HG03039 (cell line): ENCODE data around the gene SLC23A3.
A peak's percentile ranks its signal among the peaks of the same experiment; 100 is the strongest.
"Not testable (repeated sequence)": the region's sequence is repeated elsewhere in the genome, so short reads cannot be mapped to it uniquely, and the experiment has no call there.

Experiments
- ATAC-seq: cut with Tn5 transposase; IDR thresholded peaks from one replicate; pipeline ENCODE4 v1.9.1; 2021; ENCODE audit warnings: mild to moderate bottlenecking, moderate library complexity; ENCODE audit not compliant: unreplicated experiment

The SLC23A3 gene

DNA sequence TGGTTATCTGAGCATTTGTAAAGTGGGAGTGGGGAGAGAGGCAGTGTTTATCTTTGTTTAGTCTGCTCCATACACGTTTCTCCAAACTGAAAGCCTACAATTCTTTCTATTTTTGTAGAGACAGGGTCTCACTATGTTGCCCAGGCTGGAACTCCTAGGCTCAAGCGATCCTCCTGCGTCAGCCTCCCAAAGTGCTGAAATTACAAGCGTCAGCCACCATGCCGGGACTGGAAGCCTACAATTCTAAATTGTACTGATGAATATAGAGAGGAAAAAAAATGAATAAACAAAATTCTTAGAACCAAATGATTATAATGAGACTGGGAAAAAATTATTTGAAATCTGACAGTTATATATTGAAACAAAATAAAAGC is 35.3 kb upstream of the SLC23A3 start:
- no peak for ATAC-seq

DNA sequence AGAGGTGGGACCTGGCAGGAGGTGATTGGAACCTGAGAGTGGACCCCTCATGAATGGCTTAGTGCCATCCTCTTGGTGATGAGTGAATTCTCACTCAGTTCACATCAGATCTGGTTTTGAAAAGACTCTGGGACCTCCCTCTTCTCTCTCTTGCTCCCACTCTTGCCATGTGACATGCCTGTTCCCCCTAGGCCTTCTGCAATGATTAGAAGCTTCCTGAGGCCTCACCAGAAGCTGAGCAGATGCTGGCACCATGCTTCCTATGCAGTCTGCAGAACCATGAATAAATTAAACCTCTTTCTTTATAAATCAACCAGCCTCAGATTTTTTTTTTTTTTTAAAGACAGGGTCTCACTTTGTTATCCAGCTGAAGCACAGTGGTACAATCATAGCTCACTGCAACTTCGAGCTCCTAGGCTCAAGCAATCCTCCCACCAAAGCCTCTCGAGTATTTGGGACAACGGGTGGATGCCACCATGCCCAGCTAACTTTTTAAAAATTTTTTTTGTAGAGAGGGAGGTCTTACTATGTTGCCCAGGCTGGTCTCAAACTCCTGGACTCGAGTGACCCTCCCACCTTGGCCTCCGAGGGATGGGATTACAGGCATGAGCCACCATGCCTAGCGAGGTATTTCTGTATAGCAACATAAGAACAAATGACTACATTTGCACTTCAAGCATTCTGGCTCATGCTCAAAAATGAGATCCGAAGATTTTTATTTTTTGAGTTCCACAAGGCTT is 34.8 kb upstream of the SLC23A3 start:
- ATAC-seq, result no peak

DNA sequence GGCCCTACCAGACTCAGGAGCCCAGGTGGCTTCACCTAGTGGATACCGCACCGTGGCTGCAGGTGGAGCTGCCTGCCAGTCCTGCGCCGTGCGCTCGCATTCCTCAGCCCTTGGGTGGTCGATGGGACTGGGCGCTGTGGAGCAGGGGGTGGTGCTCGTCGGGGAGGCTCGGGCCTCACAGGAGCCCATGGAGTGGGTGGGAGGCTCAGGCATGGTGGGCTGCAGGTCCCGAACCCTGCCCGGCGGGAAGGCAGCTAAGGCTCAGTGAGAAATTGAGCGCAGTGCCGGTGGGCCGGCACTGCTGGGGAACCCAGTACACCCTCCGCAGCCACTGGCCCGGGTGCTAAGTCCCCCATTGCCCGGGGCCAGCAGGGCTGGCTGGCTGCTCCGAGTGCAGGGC is 31.5 kb upstream of the SLC23A3 start:
- not testable (repeated sequence) for ATAC-seq

DNA sequence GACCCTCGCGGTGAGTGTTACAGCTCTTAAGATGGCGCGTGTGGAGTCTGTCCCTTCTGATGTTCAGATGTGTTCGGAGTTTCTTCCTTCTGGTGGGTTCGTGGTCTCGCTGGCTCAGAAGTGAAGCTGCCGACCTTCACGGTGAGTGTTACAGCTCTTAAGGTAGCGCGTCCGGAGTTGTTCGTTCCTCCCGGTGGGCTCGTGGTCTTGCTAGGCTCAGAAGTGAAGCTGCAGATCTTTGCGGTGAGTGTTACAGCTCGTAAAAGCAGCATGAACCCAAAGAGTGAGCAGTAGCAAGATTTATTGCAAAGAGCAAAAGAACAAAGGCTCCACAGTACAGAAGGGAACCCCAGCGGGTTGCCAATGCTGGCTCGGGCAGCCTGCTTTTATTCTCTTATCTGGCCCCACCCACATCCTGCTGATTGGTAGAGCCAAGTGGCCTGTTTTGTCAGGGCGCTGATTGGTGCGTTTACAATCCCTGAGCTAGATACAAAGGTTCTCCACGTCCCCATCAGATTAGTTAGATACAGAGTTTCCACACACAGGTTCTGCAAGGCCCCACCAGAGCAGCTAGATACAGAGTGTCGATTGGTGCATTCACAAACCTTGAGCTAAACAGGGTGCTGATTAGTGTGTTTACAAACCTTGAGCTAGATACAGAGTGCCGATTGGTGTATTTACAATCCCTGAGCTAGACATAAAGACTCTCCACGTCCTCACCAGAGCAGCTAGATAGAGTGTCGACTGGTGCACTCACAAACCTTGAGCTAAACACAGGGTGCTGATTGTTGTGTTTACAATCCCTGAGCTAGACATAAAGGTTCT is 30.9 kb upstream of the SLC23A3 start:
- ATAC-seq, result not testable (repeated sequence)

DNA sequence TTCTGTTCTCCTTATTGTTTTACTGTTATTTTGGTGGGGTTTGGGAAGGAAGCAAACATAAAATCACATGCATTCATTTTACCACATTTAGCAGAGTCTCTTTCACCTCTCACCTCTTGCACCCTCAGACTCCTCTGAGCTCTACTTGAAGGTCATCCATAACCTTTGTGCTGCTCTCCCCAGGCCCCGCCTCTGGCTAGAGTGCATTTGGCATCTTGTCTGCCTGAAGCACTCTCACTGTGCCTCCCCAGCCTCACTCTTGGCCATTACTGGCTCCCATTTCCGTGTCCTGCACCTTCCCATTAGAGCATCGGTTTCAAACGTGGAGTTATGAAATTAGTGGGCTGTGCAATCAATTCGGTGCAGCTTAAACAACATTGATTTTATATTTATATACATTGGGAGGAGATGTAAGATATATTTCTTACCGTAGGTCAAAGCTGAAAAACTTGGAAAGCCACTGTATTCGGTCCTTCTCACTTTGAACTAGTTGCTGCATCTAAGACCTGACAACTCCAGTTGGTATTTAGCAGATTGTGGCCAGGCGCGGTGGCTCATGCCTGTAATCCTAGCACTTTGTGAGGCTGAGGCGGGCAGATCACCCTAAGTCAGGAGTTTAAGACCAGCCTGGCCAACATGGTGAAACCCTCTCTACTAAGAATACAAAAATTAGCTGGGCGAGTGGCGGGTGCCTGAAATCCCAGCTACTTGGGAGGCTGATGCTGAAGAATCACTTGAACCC is 29.8 kb upstream of the SLC23A3 start:
- ATAC-seq, result no peak

DNA sequence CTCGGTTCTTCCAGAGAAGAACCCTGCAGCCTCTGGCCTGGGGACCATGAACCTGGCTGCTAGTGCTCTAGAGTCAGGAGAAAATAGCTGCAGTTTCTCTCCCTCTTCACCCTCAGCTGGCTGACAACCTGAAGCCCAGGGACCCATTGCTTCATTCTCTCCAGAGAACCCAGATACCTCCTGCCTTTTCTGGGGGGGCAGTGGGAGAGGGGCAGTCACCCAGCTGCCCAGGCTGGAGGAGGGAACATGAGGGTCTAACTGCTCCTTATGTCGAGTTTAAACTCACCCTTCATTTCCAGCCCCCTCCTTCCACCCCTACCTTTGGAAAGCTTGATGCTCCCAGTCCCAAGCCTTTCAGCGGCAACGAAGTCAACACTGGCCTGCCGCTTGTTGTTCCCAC is 29.1 kb upstream of the SLC23A3 start:
- no peak for ATAC-seq

DNA sequence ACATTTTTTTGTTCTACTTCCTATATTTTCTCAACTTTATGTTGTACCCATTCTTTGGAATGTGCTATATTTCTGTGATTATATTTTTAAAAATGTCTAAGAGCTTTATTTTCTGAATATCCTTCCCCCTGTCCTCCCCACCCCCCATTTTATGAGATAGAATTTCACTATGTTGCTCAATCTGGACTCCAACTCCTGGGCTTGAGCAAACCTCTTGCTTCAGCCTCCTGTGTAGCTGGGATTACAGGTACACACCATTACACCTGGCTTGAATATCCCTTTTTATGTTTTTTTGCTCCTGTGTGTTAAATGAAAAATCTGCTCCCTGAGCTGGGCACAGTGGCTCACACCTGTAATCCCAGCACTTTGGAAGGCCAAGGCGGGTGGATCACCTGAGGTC is 27.6 kb upstream of the SLC23A3 start:
- ATAC-seq, result no peak

DNA sequence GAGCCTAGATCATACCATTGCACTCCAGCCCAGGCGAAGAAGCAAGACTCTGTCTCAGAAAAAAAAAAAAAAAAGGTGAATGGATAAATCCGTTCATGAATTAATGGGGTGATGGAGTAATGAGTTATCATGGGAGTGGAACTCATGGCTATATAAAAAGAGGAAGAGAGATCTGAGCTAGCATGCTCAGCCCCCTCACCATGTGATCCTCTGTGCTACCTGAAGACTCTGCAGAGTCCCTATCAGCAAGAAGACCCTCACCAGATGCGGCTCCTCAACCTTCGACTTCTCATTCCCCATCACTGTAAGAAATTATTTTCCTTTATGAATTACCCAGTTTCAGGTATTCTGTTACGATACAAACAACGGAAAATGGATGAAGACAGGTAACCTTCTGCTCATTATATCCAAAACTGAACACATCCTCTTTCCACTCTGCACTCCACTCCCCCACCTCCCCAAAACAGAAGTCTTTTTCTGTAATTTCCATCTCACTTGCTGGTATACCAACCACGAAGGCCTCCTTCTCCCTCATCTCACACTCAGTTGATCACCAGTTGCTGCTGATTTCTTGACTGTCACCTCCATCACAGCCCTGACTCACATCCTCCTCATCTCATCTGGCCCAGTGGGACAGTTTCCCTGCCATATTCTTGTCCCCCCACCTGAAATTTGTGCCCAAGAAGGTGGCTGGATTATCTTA is 17.1 kb upstream of the SLC23A3 start:
- ATAC-seq, result no peak

DNA sequence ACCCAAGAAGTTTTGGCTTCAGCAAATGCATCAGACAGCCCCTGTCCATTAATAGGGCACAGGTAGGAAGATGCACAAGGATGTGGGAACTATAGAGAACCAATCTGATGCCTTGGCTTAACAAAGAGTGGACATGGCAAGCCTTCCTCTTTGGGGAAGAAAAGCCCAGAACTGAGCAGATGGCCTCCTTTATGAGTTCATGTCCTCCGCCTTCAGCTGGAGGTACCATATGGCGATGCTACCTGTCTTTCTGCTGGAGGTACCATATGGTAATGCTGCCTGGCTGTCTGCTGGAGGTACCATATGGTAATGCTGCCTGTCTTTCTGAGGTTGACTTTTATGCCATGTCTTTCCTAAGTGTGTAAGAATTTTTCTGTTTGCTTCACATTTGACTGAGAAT is 14.3 kb upstream of the SLC23A3 start:
- no peak for ATAC-seq

DNA sequence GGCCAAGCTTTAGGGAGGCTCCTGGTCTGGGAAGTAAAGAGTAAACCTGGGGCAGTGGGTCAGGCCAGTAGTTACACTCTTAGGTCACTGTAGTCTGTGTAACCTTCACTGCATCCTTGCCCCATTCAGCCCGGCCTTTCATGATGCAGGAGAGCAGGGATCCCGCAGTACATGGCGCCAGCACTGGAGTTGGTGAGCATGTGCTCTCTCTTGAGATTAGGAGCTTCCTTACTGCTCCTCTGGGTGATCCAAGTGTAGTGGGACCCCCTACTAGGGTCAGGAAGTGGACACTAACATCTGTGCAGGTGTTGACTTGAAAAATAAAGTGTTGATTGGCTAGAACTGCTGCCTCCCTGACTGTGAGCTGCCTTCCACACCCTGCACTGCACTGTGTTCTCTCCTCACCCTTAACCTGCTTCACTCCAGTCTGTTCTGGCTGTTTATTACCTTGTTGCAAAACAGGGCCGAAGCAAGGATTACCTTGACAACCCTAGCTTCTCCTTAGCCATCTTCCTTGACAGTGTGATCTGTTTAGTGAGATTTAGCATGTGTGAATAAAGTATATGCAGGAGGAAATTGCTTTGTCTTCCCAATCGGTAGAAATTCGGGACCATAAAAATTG is 13.4 kb upstream of the SLC23A3 start:
- no peak for ATAC-seq

DNA sequence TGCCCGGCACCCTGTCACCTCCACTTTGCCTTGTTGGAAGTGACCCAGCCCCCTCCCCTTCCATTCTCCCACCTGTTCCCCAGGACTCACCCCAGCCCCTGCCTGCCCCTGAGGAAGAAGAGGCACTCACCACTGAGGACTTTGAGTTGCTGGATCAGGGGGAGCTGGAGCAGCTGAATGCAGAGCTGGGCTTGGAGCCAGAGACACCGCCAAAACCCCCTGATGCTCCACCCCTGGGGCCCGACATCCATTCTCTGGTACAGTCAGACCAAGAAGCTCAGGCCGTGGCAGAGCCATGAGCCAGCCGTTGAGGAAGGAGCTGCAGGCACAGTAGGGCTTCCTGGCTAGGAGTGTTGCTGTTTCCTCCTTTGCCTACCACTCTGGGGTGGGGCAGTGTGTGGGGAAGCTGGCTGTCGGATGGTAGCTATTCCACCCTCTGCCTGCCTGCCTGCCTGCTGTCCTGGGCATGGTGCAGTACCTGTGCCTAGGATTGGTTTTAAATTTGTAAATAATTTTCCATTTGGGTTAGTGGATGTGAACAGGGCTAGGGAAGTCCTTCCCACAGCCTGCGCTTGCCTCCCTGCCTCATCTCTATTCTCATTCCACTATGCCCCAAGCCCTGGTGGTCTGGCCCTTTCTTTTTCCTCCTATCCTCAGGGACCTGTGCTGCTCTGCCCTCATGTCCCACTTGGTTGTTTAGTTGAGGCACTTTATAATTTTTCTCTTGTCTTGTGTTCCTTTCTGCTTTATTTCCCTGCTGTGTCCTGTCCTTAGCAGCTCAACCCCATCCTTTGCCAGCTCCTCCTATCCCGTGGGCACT is 12.7 kb upstream of the SLC23A3 start:
- no peak for ATAC-seq

DNA sequence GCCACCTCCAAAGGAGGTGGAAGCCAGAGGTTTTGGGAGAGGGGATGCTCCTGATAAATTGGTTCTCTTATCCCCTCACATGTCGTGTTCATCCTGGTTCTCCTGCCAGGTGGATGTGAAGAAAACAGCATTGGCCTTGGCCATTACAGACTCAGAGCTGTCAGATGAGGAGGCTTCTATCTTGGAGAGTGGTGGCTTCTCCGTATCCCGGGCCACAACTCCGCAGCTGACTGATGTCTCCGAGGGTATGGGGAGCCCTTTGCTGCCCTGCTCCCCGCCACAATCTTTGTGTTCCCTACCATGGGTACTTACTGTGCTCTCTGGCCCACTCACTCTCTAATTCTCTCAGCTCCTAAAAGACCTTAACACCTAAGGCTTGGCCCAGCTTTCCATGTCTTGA is 11.7 kb upstream of the SLC23A3 start:
- no peak for ATAC-seq

DNA sequence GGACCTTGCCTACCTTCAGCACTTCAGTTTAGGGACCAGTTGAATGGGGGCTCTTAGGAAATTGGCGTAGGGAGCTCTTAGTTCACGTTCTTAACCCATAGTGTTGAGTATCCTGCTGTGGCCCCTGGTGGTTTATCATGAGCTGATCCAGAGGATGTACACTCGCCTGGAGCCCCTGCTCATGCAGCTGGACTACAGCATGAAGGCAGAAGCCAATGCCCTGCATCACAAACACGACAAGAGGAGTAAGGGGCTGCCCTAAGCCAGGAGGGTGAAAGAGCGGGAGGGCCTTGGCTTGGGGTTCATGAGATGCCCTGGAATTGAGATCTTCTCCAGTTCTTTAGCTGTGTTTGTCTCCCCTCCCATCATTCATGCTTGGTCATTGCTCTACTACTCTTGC is 11.1 kb upstream of the SLC23A3 start:
- ATAC-seq, result no peak

DNA sequence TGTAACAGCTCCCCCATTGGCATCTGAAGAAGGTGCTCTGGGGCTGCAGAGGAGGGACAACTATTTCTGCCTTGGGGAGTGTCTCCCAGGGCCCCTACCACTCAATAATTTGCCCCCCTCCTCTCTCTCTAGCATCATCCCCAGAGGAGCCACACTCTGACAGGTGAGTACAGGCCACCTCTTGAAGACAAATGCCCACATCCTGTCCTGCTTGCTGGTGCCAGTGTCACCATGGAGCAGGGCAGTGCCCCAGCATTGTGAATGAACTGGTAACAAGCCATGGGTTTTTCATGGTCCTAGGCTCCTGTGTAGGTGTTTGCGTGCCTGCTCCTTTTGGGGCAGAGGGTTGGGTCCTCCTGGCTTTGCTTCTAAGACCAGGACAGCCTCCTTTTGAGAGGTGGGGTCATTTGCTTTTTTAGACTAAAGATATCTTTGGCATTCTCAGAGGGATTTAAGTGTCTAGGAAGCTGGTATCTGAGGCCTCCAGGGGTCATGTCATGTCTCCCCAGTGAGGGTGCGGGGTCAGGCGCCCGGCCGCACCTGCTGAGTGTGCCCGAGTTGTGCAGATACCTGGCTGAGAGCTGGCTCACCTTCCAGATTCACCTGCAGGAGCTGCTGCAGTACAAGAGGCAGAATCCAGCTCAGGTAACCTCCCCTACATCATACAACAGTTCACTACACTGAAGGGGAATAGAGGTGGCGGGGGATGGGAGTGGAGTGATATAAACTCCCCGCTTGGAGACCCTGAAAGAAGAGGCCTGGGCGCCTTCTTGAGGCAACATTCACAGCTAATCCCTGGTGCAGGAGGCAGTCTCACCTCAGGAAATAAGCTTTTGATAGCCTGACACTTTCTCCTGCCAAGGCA is 10.0 kb upstream of the SLC23A3 start:
- ATAC-seq, result no peak

DNA sequence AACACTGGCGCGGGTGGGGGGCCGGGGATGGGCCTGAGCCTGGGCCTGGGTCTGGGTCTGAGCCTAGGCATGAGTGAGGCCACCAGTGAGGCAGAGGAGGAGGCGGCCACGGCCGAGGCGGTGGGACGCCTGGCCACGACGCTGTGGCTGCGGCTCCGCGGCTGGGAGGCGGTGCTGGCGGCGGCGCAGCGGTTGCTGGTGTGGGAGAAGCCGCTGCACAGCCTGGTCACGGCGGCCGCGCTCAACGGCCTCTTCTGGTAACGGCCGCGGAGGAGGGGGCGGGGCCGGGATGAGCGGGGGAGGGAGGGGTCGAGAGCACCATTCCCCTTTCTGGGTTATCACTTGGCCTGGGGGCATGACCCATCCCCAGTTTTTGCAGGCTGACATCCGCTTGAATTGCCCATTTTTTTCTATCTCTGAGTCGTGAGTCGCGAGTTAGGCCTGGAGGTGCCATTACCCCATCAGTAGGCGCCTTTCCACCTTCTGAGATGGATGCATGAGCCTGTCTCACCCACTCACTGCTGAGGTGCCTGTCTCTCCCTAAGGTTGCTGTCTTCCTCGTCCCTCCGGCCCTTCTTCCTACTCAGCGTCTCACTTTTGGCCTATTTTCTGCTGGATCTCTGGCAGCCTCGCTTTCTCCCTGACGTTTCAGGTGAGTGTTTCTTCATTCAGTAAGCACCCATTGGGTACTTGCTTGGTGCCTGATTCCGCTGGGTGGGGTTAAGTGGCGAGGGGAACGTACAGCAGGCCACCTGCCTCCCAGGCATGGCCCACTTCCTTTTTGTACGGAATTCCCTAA is 8.7 kb upstream of the SLC23A3 start:
- peak; percentile 20 for ATAC-seq

DNA sequence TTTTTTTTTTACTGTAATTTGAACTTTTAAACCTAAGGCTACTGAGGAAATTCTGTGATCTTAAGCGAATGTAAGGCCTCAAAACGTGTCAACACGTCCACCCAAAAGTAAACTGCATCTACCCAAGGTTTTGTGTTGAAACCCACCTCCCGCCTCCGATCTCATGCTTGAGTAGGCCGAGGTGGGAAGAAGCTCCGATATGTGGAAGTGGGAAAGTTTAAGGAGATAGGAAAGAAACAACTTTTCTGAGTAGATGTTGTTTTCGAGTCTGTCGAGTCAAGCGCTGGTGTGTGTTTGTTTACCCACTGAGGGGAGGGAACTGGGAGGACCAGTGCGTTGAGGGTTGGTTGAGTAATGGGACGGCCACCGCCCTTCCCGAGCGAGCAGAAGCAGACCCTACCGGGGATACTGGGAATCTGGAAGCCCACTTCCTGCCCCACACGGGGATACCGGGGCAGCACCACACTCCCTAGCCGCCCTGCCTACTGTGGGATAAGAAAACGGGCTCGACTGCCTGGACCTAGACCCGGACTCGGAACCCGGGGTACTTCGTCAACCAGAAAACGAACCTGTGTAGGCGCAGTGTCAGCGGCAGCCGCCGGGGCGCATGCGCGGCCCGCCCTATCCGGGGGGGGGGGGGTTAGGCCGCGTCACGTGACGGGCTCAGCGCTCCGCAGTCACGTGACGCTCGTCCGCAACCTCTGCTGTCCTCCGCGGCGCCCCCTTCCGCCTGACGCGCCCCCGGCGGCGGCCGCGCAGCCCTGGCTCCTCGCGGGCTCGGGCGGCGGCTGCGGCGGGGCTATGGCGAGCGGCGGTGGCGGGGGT is 7.9 kb upstream of the SLC23A3 start, which contains the start of gene RETREG2:
RETREG2 (plus strand) TSS at position 724 of the 825 bp plus-strand sequence; CDS start at position 802, 78 bp downstream.
- peak; percentile 35 for ATAC-seq
